Spleen (tissue), 11 donors: ENCODE measurements around the gene TAOK3. TPM values are rescaled to one million over a fixed set of nuclear protein-coding genes. Genes with fewer than 3 reads are reported as not detected.
"Not testable (repeated sequence)": the region's sequence is repeated elsewhere in the genome, so short reads cannot be mapped to it uniquely, and the experiment has no call there.

Experiments
- DNase-seq: peaks from one replicate; pipeline ENCODE4 v3.0.0-alpha.2; 2020
- H3K27ac ChIP-seq, 8 donors: fragments of 200-600 bp; sonication (generic) in 7 of 8; 1 replicate in 4 of 8; 2 replicates in 4 of 8; pipeline versions ENCODE4 v1.5.0 to v1.8.0; 2016 to 2021; ENCODE audit warnings: inconsistent platforms in 4 of 8, mild to moderate bottlenecking in 4 of 8, moderate library complexity in 1 of 8
- H3K27me3 ChIP-seq, 7 donors: fragments of 200-600 bp; sonication (generic) in 6 of 7; replicated peaks in 1 of 7; 1 replicate in 4 of 7; 2 replicates in 3 of 7; pipeline versions ENCODE4 v1.5.0 to v1.8.0; 2016 to 2021; ENCODE audit warnings: inconsistent platforms in 3 of 7, mild to moderate bottlenecking in 1 of 7
- H3K36me3 ChIP-seq, 6 donors: fragments of 200-600 bp; sonication (generic) in 5 of 6; 1 replicate in 4 of 6; 2 replicates in 2 of 6; pipeline versions ENCODE4 v1.5.0 to v1.8.0; 2016 to 2021; ENCODE audit warnings: inconsistent platforms in 2 of 6
- H3K4me1 ChIP-seq, 6 donors: fragments of 200-600 bp; sonication (generic) in 5 of 6; 1 replicate in 3 of 6; 2 replicates in 3 of 6; pipeline versions ENCODE4 v1.5.0 to v1.8.0; 2016 to 2021; ENCODE audit warnings: inconsistent platforms in 3 of 6
- H3K4me3 ChIP-seq, 8 donors: fragments of 200-600 bp; sonication (generic) in 7 of 8; 1 replicate in 4 of 8; 2 replicates in 4 of 8; pipeline versions ENCODE4 v1.5.0 to v1.8.0; 2016 to 2021; ENCODE audit warnings: inconsistent platforms in 4 of 8, mild to moderate bottlenecking in 4 of 8, moderate library complexity in 2 of 8
- H3K9me3 ChIP-seq, 8 donors: fragments of 200-600 bp; sonication (generic) in 7 of 8; 1 replicate in 4 of 8; 2 replicates in 4 of 8; pipeline versions ENCODE4 v1.5.0 to v1.8.0; 2016 to 2021; ENCODE audit warnings: inconsistent platforms in 4 of 8
- CTCF ChIP-seq, 11 experiments: fragments of 200-600 bp in 7 of 11; fragments of 450-650 bp in 4 of 11; sonication (generic) in 4 of 11; IDR thresholded peaks in 8 of 11; conservative IDR thresholded peaks in 3 of 11; 1 replicate in 7 of 11; 2 replicates in 4 of 11; pipeline versions ENCODE4 v1.4.0 to v1.8.0; 2016 to 2021; ENCODE audit warnings: antibody characterized with exemption in 11 of 11, inconsistent platforms in 4 of 11, mild to moderate bottlenecking in 1 of 11
- POLR2A ChIP-seq, 3 donors: fragments of 450-650 bp; IDR thresholded peaks; one replicate each; pipeline ENCODE4 v1.5.1; 2017; ENCODE audit warnings: antibody characterized with exemption in 3 of 3, mild to moderate bottlenecking in 1 of 3
- POLR2AphosphoS5 ChIP-seq, 3 donors: sonication (generic); formaldehyde crosslinking; IDR thresholded peaks; one replicate each; pipeline ENCODE4 v1.5.1; 2017; ENCODE audit warnings: antibody characterized with exemption in 3 of 3
- WGBS, 5 donors: extraction: QIAGEN DNeasy Blood & Tissue Kit in 3 of 5; methylation state at CpG; one replicate each; pipeline versions ENCODE4 v1.1.5 to v1.1.7; 2013 to 2018; 5-methylcytosine and 5-hydroxymethylcytosine counted together
- intact Hi-C: fragments of 100-400 bp; cut with DNase I; formaldehyde crosslinking; loops from one replicate; pipeline ENCODE4 v1.15.0; 2023; ENCODE audit warnings: low total_unique reads
- polyA plus RNA-seq, 3 donors: library from polyadenylated mRNA; stranded (reverse); fragments of 200-250 nt; gene quantifications; one replicate each; pipeline ENCODE4 v1.2.1, GENCODE V29; 2013
- total RNA-seq, 7 donors: library from RNA; depleted of rRNA in 3 of 7; stranded (reverse); fragments of >200 nt in 3 of 7; fragmentation: NEBNext Ultra II Directional in 4 of 7; extraction: Animal tissue kit (Norgen Biotek cat#: 25700) in 4 of 7; gene quantifications; one replicate each; pipeline versions ENCODE4 v1.1.0 to v1.2.1, GENCODE V29; 2016 to 2021
- donor health status: healthy with polysubstance abuse.
- donor health status: DM: no; HTN: no; CAD: no; lungs with moderate emphysema.
- donor health status: DM: no; HTN: no; CAD: no.
- donor health status: Bipolar disorder and iron deficiency.
- donor health status: healthy.
- donor health status: DM: no; HTN: no; CAD: no.
- donor health status: DM: yes; HTN: yes; CAD: no.

Gene TAOK3
- total and polyA plus RNA-seq, 10 donors, result 12.7 to 80.8 (median 56.5) TPM

- Histone ChIP-seq H3K27me3 (no peaks in the 10 kb centered on the region), H3K9me3 (peaks cover 0 to 8% (median 6%) of the 10 kb centered on the region in 8 donors), H3K4me1 (peaks cover 5 to 90% (median 49%) of the 10 kb centered on the region in 6 donors), H3K27ac (peak overlapping the region in 7 of 8 donors; percentile 55 to 89 (median 85)), H3K4me3 (peak overlapping the region in 4 of 8 donors; percentile 0 to 67 (median 40)), H3K36me3 (peaks cover 0 to 10% (median 3%) of the 10 kb centered on the region in 6 donors)
- TF ChIP-seq POLR2AphosphoS5 (IDR thresholded peaks at IDR 0.05) (peak in 1 of 3 donors; percentile 76), CTCF (IDR thresholded peaks at IDR 0.05 in 8 of 11, conservative IDR thresholded peaks at IDR 0.05 in 3 of 11) (peak in 2 of 11 experiments; percentile 8 to 12), POLR2A (IDR thresholded peaks at IDR 0.05) (no peak)
- no peak for DNase-seq
- 8 to 13% (median 9%) methylated on average over 7 of the region's 7 CpGs for WGBS, 5 donors
- intact Hi-C loops, result no loop called here
These were observed 15.3 kb downstream of the TAOK3 start for GRCh38 chr12:118357257-118358007.

- no peaks in the 10 kb centered on the region for H3K27me3 ChIP-seq
- no peak for DNase-seq
- TF ChIP-seq POLR2A (IDR thresholded peaks at IDR 0.05), result no peak
- no peak for TF ChIP-seq CTCF (IDR thresholded peaks at IDR 0.05 in 8 of 11, conservative IDR thresholded peaks at IDR 0.05 in 3 of 11)
- TF ChIP-seq POLR2AphosphoS5 (IDR thresholded peaks at IDR 0.05), result no peak
- peak overlapping the region in 7 of 8 donors; percentile 55 to 89 (median 85) for H3K27ac ChIP-seq
- H3K36me3 ChIP-seq, result peaks cover 0 to 10% (median 3%) of the 10 kb centered on the region in 6 donors
- intact Hi-C loops, result no loop called here
- 17 to 31% (median 22%) methylated on average over 1 of the region's 1 CpG for WGBS, 5 donors
- peak overlapping the region in 3 of 8 donors; percentile 0 to 67 (median 42) for H3K4me3 ChIP-seq
- peaks cover 5 to 86% (median 49%) of the 10 kb centered on the region in 6 donors for H3K4me1 ChIP-seq
- H3K9me3 ChIP-seq, result peaks cover 0 to 8% (median 6%) of the 10 kb centered on the region in 8 donors
These were observed 15.9 kb downstream of the TAOK3 start for GRCh38 chr12:118356809-118357256.

GRCh38 chr12:118355843-118356242 lies 16.9 kb downstream of the TAOK3 start:
- Histone ChIP-seq H3K27ac (peak overlapping the region in 1 of 8 donors; percentile 87), H3K4me3 (no peak overlapping the region), H3K4me1 (peaks cover 5 to 84% (median 52%) of the 10 kb centered on the region in 6 donors), H3K9me3 (peaks cover 0 to 8% (median 6%) of the 10 kb centered on the region in 8 donors), H3K27me3 (no peaks in the 10 kb centered on the region), H3K36me3 (peaks cover 0 to 10% (median 3%) of the 10 kb centered on the region in 6 donors)
- no peak for TF ChIP-seq POLR2A (IDR thresholded peaks at IDR 0.05)
- no peak for TF ChIP-seq CTCF (IDR thresholded peaks at IDR 0.05 in 8 of 11, conservative IDR thresholded peaks at IDR 0.05 in 3 of 11)
- TF ChIP-seq POLR2AphosphoS5 (IDR thresholded peaks at IDR 0.05), result no peak
- intact Hi-C loops, result no loop called here
- WGBS, 5 donors, result 95 to 100% (median 97%) methylated on average over 1 of the region's 1 CpG
- DNase-seq, result no peak

- no peak overlapping the region for H3K27ac ChIP-seq
- WGBS, 5 donors, result 53 to 80% (median 74%) methylated on average over 1 of the region's 1 CpG
- H3K36me3 ChIP-seq, result peaks cover 0 to 10% (median 3%) of the 10 kb centered on the region in 6 donors
- TF ChIP-seq POLR2AphosphoS5 (IDR thresholded peaks at IDR 0.05), result no peak
- no peak for TF ChIP-seq CTCF (IDR thresholded peaks at IDR 0.05 in 8 of 11, conservative IDR thresholded peaks at IDR 0.05 in 3 of 11)
- TF ChIP-seq POLR2A (IDR thresholded peaks at IDR 0.05), result no peak
- DNase-seq, result no peak
- peaks cover 5 to 75% (median 51%) of the 10 kb centered on the region in 6 donors for H3K4me1 ChIP-seq
- no peak overlapping the region for H3K4me3 ChIP-seq
- H3K9me3 ChIP-seq, result peaks cover 0 to 8% (median 6%) of the 10 kb centered on the region in 8 donors
- intact Hi-C loops, result no loop called here
- no peaks in the 10 kb centered on the region for H3K27me3 ChIP-seq
These were observed 17.8 kb downstream of the TAOK3 start for GRCh38 chr12:118354903-118355302.

GRCh38 chr12:118354503-118354902 lies 18.2 kb downstream of the TAOK3 start:
- H3K4me1 ChIP-seq, result peaks cover 5 to 71% (median 47%) of the 10 kb centered on the region in 6 donors
- 81 to 89% (median 88%) methylated on average over 4 of the region's 4 CpGs for WGBS, 5 donors

More at GRCh38 chr12:118354503-118354902, 18.2 kb downstream of the TAOK3 start:
- H3K27me3 ChIP-seq, H3K27ac ChIP-seq, H3K4me3 ChIP-seq, DNase-seq, H3K9me3 ChIP-seq, intact Hi-C loops, H3K36me3 ChIP-seq: not testable (repeated sequence)
